CD4-positive, alpha-beta T cell treated with Interleukin-21 for 1 hour (primary cell): ENCODE results near the gene TRIP4.
A peak's percentile ranks its signal among the peaks of the same experiment; 100 is the strongest.

Experiments
- DNase-seq: peaks from one replicate; pipeline ENCODE4 v3.0.0-alpha.2; 2020

Gene TRIP4

GRCh38 chr15:64447536-64448315, 60.1 kb downstream of the TRIP4 start:
- no peak for DNase-seq

- DNase-seq = no peak
These were observed 65.5 kb downstream of the TRIP4 start for GRCh38 chr15:64452988-64453688.

- DNase-seq = no peak
These were observed 66.0 kb downstream of the TRIP4 start for GRCh38 chr15:64453689-64454037.

GRCh38 chr15:64454282-64454681, 66.6 kb downstream of the TRIP4 start:
- DNase-seq = no peak

GRCh38 chr15:64455961-64456371, 68.3 kb downstream of the TRIP4 start:
- DNase-seq = no peak

- DNase-seq = no peak
These were observed 69.0 kb downstream of the TRIP4 start for GRCh38 chr15:64456634-64457108.

- no peak for DNase-seq
These were observed 71.6 kb downstream of the TRIP4 start for GRCh38 chr15:64459066-64459781.

GRCh38 chr15:64460206-64460723, 72.6 kb downstream of the TRIP4 start, which contains the start of gene ZNF609:
ZNF609 (plus strand) TSS chr15:64460578; CDS start chr15:64499420, 38,842 bp downstream.
- DNase-seq = peak; percentile 93

- peak; percentile 40 for DNase-seq
These were observed 73.4 kb downstream of the TRIP4 start for GRCh38 chr15:64460724-64461720.

- no peak for DNase-seq
These were observed 74.1 kb downstream of the TRIP4 start for GRCh38 chr15:64461721-64462162.

- no peak for DNase-seq
These were observed 74.9 kb downstream of the TRIP4 start for GRCh38 chr15:64462492-64462891.

GRCh38 chr15:64464276-64465005, 76.8 kb downstream of the TRIP4 start:
- no peak for DNase-seq

- no peak for DNase-seq
These were observed 78.9 kb downstream of the TRIP4 start for GRCh38 chr15:64466408-64467141.

GRCh38 chr15:64472161-64472560, 84.5 kb downstream of the TRIP4 start:
- DNase-seq = no peak

GRCh38 chr15:64474846-64475245, 87.2 kb downstream of the TRIP4 start:
- no peak for DNase-seq

- DNase-seq = no peak
These were observed 88.9 kb downstream of the TRIP4 start for GRCh38 chr15:64476550-64476949.

GRCh38 chr15:64478863-64479262, 91.2 kb downstream of the TRIP4 start:
- DNase-seq = no peak

- no peak for DNase-seq
These were observed 93.3 kb downstream of the TRIP4 start for GRCh38 chr15:64480891-64481290.

- DNase-seq = no peak
These were observed 96.1 kb downstream of the TRIP4 start for GRCh38 chr15:64483749-64484148.

- no peak for DNase-seq
These were observed 98.2 kb downstream of the TRIP4 start for GRCh38 chr15:64485796-64486195.
